GM12878 (cell line): ENCODE results near the gene RFX1. TPM values are rescaled to one million over a fixed set of nuclear protein-coding genes. Genes with fewer than 3 reads are reported as not detected.

Experiments
- ATAC-seq: fragments of 200-7000 bp; cut with Tn5 transposase; 3 replicates; pipeline ENCODE4 v1.9.1; 2020; ENCODE audit warnings: mild to moderate bottlenecking, moderate library complexity
- BruUV-seq: library from RNA; stranded (reverse); fragments of 400-500 nt; replicated peaks from 2 replicates; lab custom pipeline; 2021; lab: Mats Ljungman, UMichigan
- CTCF ChIA-PET: fragments of 300-600 bp; sonication (Branson Sonifier 250); formaldehyde crosslinking; extraction: SDS; loops from one replicate; lab custom pipeline; 2021; ENCODE audit warnings: inconsistent platforms; lab: Yijun Ruan, JAX
- POLR2A ChIA-PET: fragments of 350-600 bp; formaldehyde crosslinking; extraction: SDS; loops from one replicate; lab custom pipeline; 2021; ENCODE audit warnings: inconsistent platforms; lab: Charles Lee
- RAD21 ChIA-PET: fragments of 300-600 bp; sonication (Branson Sonifier 250); formaldehyde crosslinking; loops from one replicate; lab custom pipeline; 2023; ENCODE audit warnings: antibody characterized with exemption; ENCODE audit not compliant: unreplicated experiment; lab: Charles Lee
- SMC1A ChIA-PET: fragments of 300-600 bp; sonication (Branson Sonifier 250); formaldehyde crosslinking; loops from one replicate; lab custom pipeline; 2023; ENCODE audit not compliant: unreplicated experiment, uncharacterized antibody; lab: Charles Lee
- DNase-seq: peaks from one replicate; pipeline ENCODE4 v3.0.0-alpha.2; 2011; ENCODE audit warnings: low read depth, low spot score
- FAIRE-seq: peaks from 3 replicates; lab custom pipeline; 2011; peaks lifted over from hg19 to GRCh38; lab: Jason Lieb, UNC
- H2AFZ ChIP-seq: 2 replicates; pipeline ENCODE4 v1.6.0; 2011; ENCODE audit warnings: low read depth, low read length, control low read depth; ENCODE audit not compliant: control insufficient read depth
- H3K27ac ChIP-seq: 2 replicates; pipeline ENCODE4 v1.5.1; 2011; ENCODE audit warnings: control low read depth; ENCODE audit not compliant: control insufficient read depth, insufficient read depth
- H3K27me3 ChIP-seq, 2 experiments: replicated peaks in 1 of 2; 2 replicates each; pipeline versions ENCODE4 v1.6.0 to v1.6.1; 2011; ENCODE audit warnings: low read length in 1 of 2; ENCODE audit not compliant: control insufficient read depth in 2 of 2, insufficient read depth in 2 of 2
- H3K36me3 ChIP-seq, 2 experiments: 2 replicates each; pipeline ENCODE4 v1.5.1; 2011; ENCODE audit warnings: low read length in 1 of 2; ENCODE audit not compliant: control insufficient read depth in 2 of 2, insufficient read depth in 2 of 2
- H3K4me1 ChIP-seq: 2 replicates; pipeline ENCODE4 v1.6.1; 2011; ENCODE audit warnings: mild to moderate bottlenecking, low read length, moderate library complexity, mixed read lengths; ENCODE audit not compliant: control insufficient read depth, insufficient read depth
- H3K4me2 ChIP-seq: 2 replicates; pipeline ENCODE4 v1.6.0; 2011; ENCODE audit warnings: control low read depth; ENCODE audit not compliant: control insufficient read depth, insufficient read depth
- H3K4me3 ChIP-seq: fragments of 200-600 bp; sonication (generic); 2 replicates; pipeline ENCODE4 v1.5.1; 2016
- H3K79me2 ChIP-seq: 2 replicates; pipeline ENCODE4 v1.6.0; 2011; ENCODE audit warnings: low read length; ENCODE audit not compliant: control insufficient read depth, insufficient read depth
- H3K9ac ChIP-seq: 2 replicates; pipeline ENCODE4 v1.8.0; 2011; ENCODE audit warnings: low read length, control low read depth, mixed read lengths; ENCODE audit not compliant: control insufficient read depth, insufficient read depth
- H3K9me3 ChIP-seq: replicated peaks from 3 replicates; pipeline ENCODE4 v1.5.1; 2011; ENCODE audit warnings: mild to moderate bottlenecking, low read length; ENCODE audit not compliant: control insufficient read depth, insufficient read depth
- H4K20me1 ChIP-seq: 2 replicates; pipeline ENCODE4 v1.6.0; 2011; ENCODE audit not compliant: control insufficient read depth, insufficient read depth
- CHD2 ChIP-seq: IDR thresholded peaks from 2 replicates; pipeline ENCODE4 v1.6.1; 2011; ENCODE audit warnings: low read depth, low read length, improper control_type of control experiment, borderline replicate concordance
- JUNB ChIP-seq: IDR thresholded peaks from 2 replicates; pipeline ENCODE4 v1.6.1; 2016; ENCODE audit warnings: antibody characterized with exemption, mild to moderate bottlenecking
- KDM1A ChIP-seq: fragments of 200-600 bp; sonication (generic); IDR thresholded peaks from 2 replicates; pipeline ENCODE4 v1.6.1; 2016; ENCODE audit warnings: borderline replicate concordance
- MLLT1 ChIP-seq: fragments of 450-650 bp; IDR thresholded peaks from 2 replicates; pipeline ENCODE4 v1.6.1; 2016; ENCODE audit warnings: mild to moderate bottlenecking
- MTA3 ChIP-seq: IDR thresholded peaks from 2 replicates; pipeline ENCODE4 v1.6.1; 2012; ENCODE audit warnings: low read length, inconsistent platforms, borderline replicate concordance
- PBX3 ChIP-seq: IDR thresholded peaks from 2 replicates; pipeline ENCODE4 v1.6.1; 2011; ENCODE audit warnings: mild to moderate bottlenecking, low read depth, low read length, moderate library complexity; ENCODE audit not compliant: insufficient replicate concordance
- POU2F2 ChIP-seq: IDR thresholded peaks from 3 replicates; pipeline ENCODE4 v1.6.1; 2011; ENCODE audit warnings: low read depth, mild to moderate bottlenecking, low read length, borderline replicate concordance
- REST ChIP-seq: IDR thresholded peaks from 2 replicates; pipeline ENCODE4 v1.6.1; 2012; ENCODE audit warnings: mild to moderate bottlenecking, low read depth, low read length
- SMAD5 ChIP-seq: IDR thresholded peaks from 2 replicates; pipeline ENCODE4 v1.6.1; 2016; ENCODE audit warnings: antibody characterized with exemption, low read depth
- YBX1 ChIP-seq: fragments of 450-650 bp; IDR thresholded peaks from 2 replicates; pipeline ENCODE4 v1.6.1; 2016; ENCODE audit warnings: antibody characterized with exemption
- WGBS: methylation state at CpG from one replicate; pipeline ENCODE4 v1.1.6; 2016; ENCODE audit warnings: low lambda C conversion rate; ENCODE audit not compliant: insufficient replicate concordance, insufficient coverage; ENCODE audit errors: missing lambda C conversion rate; 5-methylcytosine and 5-hydroxymethylcytosine counted together
- in situ Hi-C: fragments of 300-500 bp; cut with MboI; formaldehyde crosslinking; loops from 9 replicates; pipeline ENCODE4 v1.14.3; 2018; ENCODE audit warnings: mixed read lengths
- intact Hi-C: fragments of 100-400 bp; cut with micrococcal nuclease; formaldehyde crosslinking; loops from one replicate; pipeline ENCODE4 v1.14.2; 2022; ENCODE audit not compliant: unreplicated experiment
- polyA plus RNA-seq, 11 experiments: library from polyadenylated mRNA; depleted of rRNA in 4 of 11; unstranded in 6 of 11; stranded (reverse) in 5 of 11; fragments of >200 nt; fragmentation: Nextera tagmentation in 4 of 11; fragmentation: Illumina TruSeq in 1 of 11; extraction: Ambion mirVana in 4 of 11; extraction: Trizol in 1 of 11; gene quantifications; 1 replicate in 1 of 11; 2 replicates in 10 of 11; pipeline versions ENCODE4 v1.2.1 to v1.2.3, GENCODE V29; 2011 to 2016; ENCODE audit warnings: inconsistent platforms in 2 of 11, missing spikeins in 2 of 11, low read depth in 1 of 11
- total RNA-seq, 4 experiments: library from RNA; depleted of rRNA in 3 of 4; stranded (reverse); fragments of >200 nt in 3 of 4; fragmentation: Illumina TruSeq in 1 of 4; extraction: Trizol in 1 of 4; gene quantifications; 2 replicates each; pipeline versions ENCODE4 v1.2.1 to v1.2.3, GENCODE V29; 2013 to 2021

The RFX1 gene
- total and polyA plus RNA-seq, 10 of the 15 experiments (the other 5 are each of a cell fraction or from before 2014, with no cell fraction given), result 0.05 to 11.0 (median 1.5) TPM

- TF ChIP-seq CHD2 (no peak), MLLT1 (no peak), REST (no peak), YBX1 (no peak), SMAD5 (no peak), POU2F2 (no peak), KDM1A (no peak), JUNB (no peak), MTA3 (no peak), PBX3 (no peak)
- TF ChIP-seq, all 136 proteins: peak for 0
- H3K9me3 ChIP-seq, result no peaks in the 10 kb centered on the region
- FAIRE-seq (no peak), ATAC-seq (no peak), DNase-seq (no peak)
- no peak overlapping the region for H3K4me2 ChIP-seq
- H3K4me1 ChIP-seq, result no peaks in the 10 kb centered on the region
- ChIA-PET RAD21 (no interaction called here), CTCF (interaction anchor here (0.6 kb wide), 1 partner anchor 48 kb away, joined by 3 read pairs; no protein-coding TSS in a partner anchor), POLR2A (interaction anchor here (0.5 kb wide), 1 partner anchor 174 kb away, joined by 3 read pairs; no protein-coding TSS in a partner anchor), SMC1A (no interaction called here)
- H3K79me2 ChIP-seq, result no peaks in the 10 kb centered on the region
- intact Hi-C loops, result no loop called here
- in situ Hi-C loops, result loop anchor here (25.0 kb wide), 1 partner anchor 767 kb away; no protein-coding TSS in a partner anchor
- peaks cover 0 to 5% of the 10 kb centered on the region in 2 experiments for H3K27me3 ChIP-seq
- no TSS peak for BruUV-seq
- peaks cover 0 to 6% of the 10 kb centered on the region in 2 experiments; a peak in 3 of 4 replicates for H3K36me3 ChIP-seq
- WGBS, result 15% methylated on average over 11 of the region's 11 CpGs
- H3K27ac ChIP-seq, result no peak overlapping the region
- H3K4me3 ChIP-seq, result no peak overlapping the region
- H2AFZ ChIP-seq, result no peak overlapping the region
- H4K20me1 ChIP-seq, result no peaks in the 10 kb centered on the region; the same call in 1 of the 2 replicates
- H3K9ac ChIP-seq, result no peak overlapping the region
Observed at GRCh38 chr19:14054721-14055120, 48.6 kb upstream of the RFX1 start.
